Osteocyte (in vitro differentiated cells): Measurements from ENCODE around the gene OR1E2. TPM values are rescaled to one million over a fixed set of nuclear protein-coding genes. Genes with fewer than 3 reads are reported as not detected.
"Not testable (repeated sequence)": the region's sequence is repeated elsewhere in the genome, so short reads cannot be mapped to it uniquely, and the experiment has no call there.

Experiments used
- DNase-seq: peaks from one replicate; pipeline ENCODE4 v3.0.0; 2021; ENCODE audit warnings: mixed read lengths; ENCODE audit not compliant: unreplicated experiment; ENCODE audit errors: extremely low spot score
- H3K27ac Mint-ChIP-seq: one replicate; pipeline ENCODE4 v1.8.0; 2021; ENCODE audit warnings: mild to moderate bottlenecking, mixed read lengths; ENCODE audit not compliant: unreplicated experiment
- H3K27me3 Mint-ChIP-seq: one replicate; pipeline ENCODE4 v1.8.0; 2021; ENCODE audit warnings: mixed read lengths; ENCODE audit not compliant: unreplicated experiment
- H3K36me3 Mint-ChIP-seq: one replicate; pipeline ENCODE4 v1.8.0; 2021; ENCODE audit warnings: mixed read lengths; ENCODE audit not compliant: unreplicated experiment
- H3K4me1 Mint-ChIP-seq: one replicate; pipeline ENCODE4 v1.8.0; 2021; ENCODE audit warnings: mixed read lengths; ENCODE audit not compliant: unreplicated experiment
- H3K4me3 Mint-ChIP-seq: one replicate; pipeline ENCODE4 v1.8.0; 2021; ENCODE audit warnings: mild to moderate bottlenecking, moderate library complexity, mixed read lengths; ENCODE audit not compliant: unreplicated experiment
- H3K9me3 Mint-ChIP-seq: one replicate; pipeline ENCODE4 v1.8.0; 2021; ENCODE audit warnings: mixed read lengths; ENCODE audit not compliant: unreplicated experiment
- CTCF ChIP-seq: fragments of 200-600 bp; sonication (generic); IDR thresholded peaks from 2 replicates; pipeline ENCODE4 v1.5.0; 2021; ENCODE audit warnings: antibody characterized with exemption, mild to moderate bottlenecking, moderate library complexity
- total RNA-seq: library from RNA; stranded (reverse); gene quantifications from 2 replicates; pipeline ENCODE4 v1.2.1, GENCODE V29; 2021

OR1E2 gene
- total RNA-seq, 1 donor from 2014 or later = not detected

GRCh38 chr17:3411070-3411469 lies 22.6 kb downstream of the OR1E2 start, which contains the start of gene OR3A3:
OR3A3 (plus strand) TSS chr17:3411370.
- H3K27me3 Mint-ChIP-seq = no peaks in the 10 kb centered on the region
- peaks cover 23% of the 10 kb centered on the region for H3K9me3 Mint-ChIP-seq
- no peaks in the 10 kb centered on the region for H3K36me3 Mint-ChIP-seq

GRCh38 chr17:3403856-3404255 lies 29.8 kb downstream of the OR1E2 start:
- not testable (repeated sequence) for DNase-seq, H3K27ac Mint-ChIP-seq, H3K36me3 Mint-ChIP-seq, H3K4me3 Mint-ChIP-seq, H3K4me1 Mint-ChIP-seq, H3K27me3 Mint-ChIP-seq
- H3K9me3 Mint-ChIP-seq = peaks cover 43% of the 10 kb centered on the region

More at GRCh38 chr17:3411070-3411469, 22.6 kb downstream of the OR1E2 start, which contains the start of gene OR3A3:
- Mint-ChIP-seq H3K4me3 (no peak within 1 kb of the TSS), H3K27ac (no peak within 1 kb of the TSS), H3K4me1 (no peaks in the 10 kb centered on the region)
- no peak for TF ChIP-seq CTCF
- no peak for DNase-seq

DNA sequence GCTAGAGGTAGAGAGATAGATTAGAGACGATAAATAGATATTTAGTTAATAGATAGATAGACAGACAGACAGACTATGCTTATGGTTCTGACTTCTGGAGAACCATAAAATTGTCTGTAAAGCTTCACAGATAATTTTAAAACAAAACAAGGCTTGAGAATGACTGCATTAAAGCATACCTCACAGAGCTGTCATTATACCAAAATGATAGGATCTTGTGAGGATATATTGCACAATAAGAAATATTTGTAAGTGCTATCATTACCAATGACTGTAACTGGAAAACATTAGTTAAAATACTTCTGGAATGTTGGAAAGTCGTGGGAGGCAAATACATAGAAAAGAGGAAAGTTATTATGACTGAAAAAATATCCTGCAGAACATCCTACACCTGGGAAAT lies 31.9 kb downstream of the OR1E2 start:
- no peak for DNase-seq
- no peaks in the 10 kb centered on the region for H3K27me3 Mint-ChIP-seq
- no peak overlapping the region for H3K27ac Mint-ChIP-seq
- H3K36me3 Mint-ChIP-seq = no peaks in the 10 kb centered on the region
- H3K9me3 Mint-ChIP-seq = peaks cover 34% of the 10 kb centered on the region
- no peak overlapping the region for H3K4me3 Mint-ChIP-seq
- H3K4me1 Mint-ChIP-seq = no peaks in the 10 kb centered on the region
- no peak for TF ChIP-seq CTCF

DNA sequence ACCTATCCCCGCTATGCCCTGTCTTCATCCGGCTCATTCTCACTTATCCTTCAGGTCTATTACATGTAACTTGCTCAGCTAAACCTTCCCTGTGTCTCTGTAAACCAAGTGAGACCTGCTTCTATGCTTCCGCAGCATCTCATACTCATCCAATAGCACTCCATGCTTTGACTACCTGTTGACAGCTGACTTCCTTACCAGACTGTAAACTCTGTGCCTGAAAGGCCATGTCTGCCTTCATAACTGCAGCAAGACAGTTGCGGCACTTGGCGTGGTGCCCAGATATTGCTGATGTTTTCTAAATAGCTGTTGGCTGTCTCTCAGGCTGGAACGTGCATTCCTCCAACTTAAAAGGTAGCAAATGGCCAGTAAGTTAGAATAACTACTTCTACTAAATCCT lies 33.6 kb downstream of the OR1E2 start:
- Mint-ChIP-seq H3K4me3 (no peak overlapping the region), H3K9me3 (peaks cover 21% of the 10 kb centered on the region), H3K27me3 (no peaks in the 10 kb centered on the region), H3K27ac (no peak overlapping the region), H3K36me3 (no peaks in the 10 kb centered on the region), H3K4me1 (no peaks in the 10 kb centered on the region)
- DNase-seq = no peak
- TF ChIP-seq CTCF = no peak

DNA sequence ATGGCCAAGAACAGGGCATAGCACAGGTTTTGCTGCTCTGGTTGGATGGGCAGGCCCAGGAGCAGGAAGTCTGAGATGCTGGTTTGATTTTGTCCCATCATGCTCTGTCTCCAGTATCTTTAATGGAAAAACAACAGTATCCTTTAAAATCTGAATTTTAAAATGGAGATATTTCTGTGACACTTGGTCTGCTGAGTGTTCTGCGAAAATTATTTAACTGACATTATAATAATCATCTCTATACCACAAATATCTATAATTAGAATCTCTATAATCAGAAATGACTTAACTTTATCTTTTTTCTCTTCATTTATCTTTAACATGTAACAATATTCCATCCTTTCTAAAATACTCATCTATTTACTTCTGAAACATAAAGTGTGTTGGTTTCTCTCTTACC lies 35.3 kb downstream of the OR1E2 start, which contains the start of gene OR1E1:
OR1E1 (minus strand) TSS at position 101 of the 400 bp plus-strand sequence; CDS start at position 101, 0 bp downstream.
- Mint-ChIP-seq H3K9me3 (peaks cover 24% of the 10 kb centered on the region), H3K4me1 (no peaks in the 10 kb centered on the region), H3K4me3 (no peak within 1 kb of the TSS), H3K27me3 (no peaks in the 10 kb centered on the region), H3K36me3 (no peaks in the 10 kb centered on the region), H3K27ac (no peak within 1 kb of the TSS)
- no peak for DNase-seq
- TF ChIP-seq CTCF = no peak

GRCh38 chr17:3397801-3398200 lies 35.8 kb downstream of the OR1E2 start:
- H3K4me1 Mint-ChIP-seq, H3K36me3 Mint-ChIP-seq, H3K4me3 Mint-ChIP-seq, DNase-seq, H3K27ac Mint-ChIP-seq, H3K27me3 Mint-ChIP-seq: not testable (repeated sequence)
- peaks cover 20% of the 10 kb centered on the region for H3K9me3 Mint-ChIP-seq
